Measurements from ENCODE around the gene NXN. TPM values are rescaled to one million over a fixed set of nuclear protein-coding genes. Genes with fewer than 3 reads are reported as not detected.

The NXN gene
- total RNA-seq, 1 donor from 2014 or later = 177 TPM

DNA sequence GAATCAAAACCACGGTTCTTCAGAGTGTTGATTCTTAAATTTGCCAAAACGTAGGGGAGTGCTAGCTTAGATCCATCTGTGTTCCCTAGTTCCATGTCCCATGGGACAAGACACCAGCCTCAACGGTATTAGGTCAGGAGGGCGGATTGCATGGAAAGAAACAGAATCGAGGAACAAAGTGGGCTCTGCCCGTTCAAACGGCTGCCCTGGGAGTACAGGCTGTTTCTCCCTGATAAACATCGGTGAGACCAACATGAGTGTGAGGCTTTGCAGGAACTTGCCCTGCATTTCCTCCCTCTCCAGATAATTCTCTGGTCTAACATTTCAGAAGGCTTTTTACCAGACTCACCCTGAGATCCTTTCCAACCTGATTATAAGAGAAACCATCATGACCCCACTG, 115.3 kb downstream of the NXN start:
- Mint-ChIP-seq H3K36me3 (ENCODE audit: unreplicated experiment) (peaks cover 5% of the 10 kb centered on the region), H3K4me1 (ENCODE audit: low read depth, unreplicated experiment) (peaks cover 29% of the 10 kb centered on the region), H3K27ac (ENCODE audit: unreplicated experiment) (peak overlapping the region; percentile 46), H3K4me3 (ENCODE audit: unreplicated experiment) (peak overlapping the region; percentile 65), H3K9me3 (ENCODE audit: unreplicated experiment) (peaks cover 4% of the 10 kb centered on the region), H3K27me3 (ENCODE audit: unreplicated experiment) (peaks cover 10% of the 10 kb centered on the region)
- no peak for DNase-seq
- TF ChIP-seq, protein P1, sequence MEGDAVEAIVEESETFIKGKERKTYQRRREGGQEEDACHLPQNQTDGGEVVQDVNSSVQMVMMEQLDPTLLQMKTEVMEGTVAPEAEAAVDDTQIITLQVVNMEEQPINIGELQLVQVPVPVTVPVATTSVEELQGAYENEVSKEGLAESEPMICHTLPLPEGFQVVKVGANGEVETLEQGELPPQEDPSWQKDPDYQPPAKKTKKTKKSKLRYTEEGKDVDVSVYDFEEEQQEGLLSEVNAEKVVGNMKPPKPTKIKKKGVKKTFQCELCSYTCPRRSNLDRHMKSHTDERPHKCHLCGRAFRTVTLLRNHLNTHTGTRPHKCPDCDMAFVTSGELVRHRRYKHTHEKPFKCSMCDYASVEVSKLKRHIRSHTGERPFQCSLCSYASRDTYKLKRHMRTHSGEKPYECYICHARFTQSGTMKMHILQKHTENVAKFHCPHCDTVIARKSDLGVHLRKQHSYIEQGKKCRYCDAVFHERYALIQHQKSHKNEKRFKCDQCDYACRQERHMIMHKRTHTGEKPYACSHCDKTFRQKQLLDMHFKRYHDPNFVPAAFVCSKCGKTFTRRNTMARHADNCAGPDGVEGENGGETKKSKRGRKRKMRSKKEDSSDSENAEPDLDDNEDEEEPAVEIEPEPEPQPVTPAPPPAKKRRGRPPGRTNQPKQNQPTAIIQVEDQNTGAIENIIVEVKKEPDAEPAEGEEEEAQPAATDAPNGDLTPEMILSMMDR (IDR thresholded peaks at IDR 0.05; ENCODE audit: partially characterized antibody, unreplicated experiment) = no peak

DNA sequence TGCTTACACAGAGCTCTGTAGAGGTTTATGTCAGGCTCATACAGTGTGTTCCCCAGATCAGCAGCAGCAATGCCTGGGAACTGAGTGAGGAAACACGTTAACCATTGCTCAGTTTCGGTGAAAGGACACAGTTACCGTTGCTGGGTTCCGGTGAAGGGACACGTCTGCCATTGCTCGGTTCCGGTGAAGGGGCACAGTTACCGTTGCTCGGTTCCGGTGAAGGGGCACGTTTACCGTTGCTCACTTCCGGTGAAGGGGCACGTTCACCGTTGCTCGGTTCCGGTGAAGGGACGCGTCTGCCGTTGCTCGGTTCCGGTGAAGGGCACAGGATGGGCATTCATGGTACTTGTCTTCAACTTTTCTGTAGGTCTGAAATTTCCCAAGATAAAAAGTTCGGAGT, 115.7 kb downstream of the NXN start:
- Mint-ChIP-seq H3K27ac (ENCODE audit: unreplicated experiment) (peak overlapping the region; percentile 46), H3K36me3 (ENCODE audit: unreplicated experiment) (peaks cover 5% of the 10 kb centered on the region)
- DNase-seq = no peak

DNA sequence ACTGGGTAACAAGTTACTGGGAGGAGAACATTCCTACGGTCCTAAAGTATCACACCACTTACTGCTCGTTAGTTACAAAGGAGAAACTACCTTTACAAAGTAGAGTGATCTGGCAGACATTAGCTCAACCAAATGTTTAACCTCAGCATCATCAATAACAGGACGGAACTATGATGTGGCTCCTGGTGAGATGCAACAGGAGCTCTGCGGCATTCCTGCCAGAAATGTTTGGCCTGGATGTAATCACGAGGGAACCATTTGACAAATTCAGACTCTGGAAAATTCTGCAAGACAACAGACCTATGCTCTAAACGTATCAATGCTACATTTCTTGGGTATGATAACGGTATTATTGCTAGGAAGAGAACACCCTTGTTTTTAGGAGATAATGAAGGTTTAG, 117.0 kb downstream of the NXN start:
- peaks cover 3% of the 10 kb centered on the region for H3K9me3 Mint-ChIP-seq (ENCODE audit: unreplicated experiment)
- H3K27ac Mint-ChIP-seq (ENCODE audit: unreplicated experiment) = no peak overlapping the region

More for the DNA sequence above, 115.7 kb downstream of the NXN start:
- H3K4me1 Mint-ChIP-seq (ENCODE audit: low read depth, unreplicated experiment) = peaks cover 29% of the 10 kb centered on the region
- H3K9me3 Mint-ChIP-seq (ENCODE audit: unreplicated experiment) = peaks cover 4% of the 10 kb centered on the region
- TF ChIP-seq, protein P1 (IDR thresholded peaks at IDR 0.05; ENCODE audit: partially characterized antibody, unreplicated experiment) = no peak
- no peak overlapping the region for H3K4me3 Mint-ChIP-seq (ENCODE audit: unreplicated experiment)
- peaks cover 9% of the 10 kb centered on the region for H3K27me3 Mint-ChIP-seq (ENCODE audit: unreplicated experiment)

DNA sequence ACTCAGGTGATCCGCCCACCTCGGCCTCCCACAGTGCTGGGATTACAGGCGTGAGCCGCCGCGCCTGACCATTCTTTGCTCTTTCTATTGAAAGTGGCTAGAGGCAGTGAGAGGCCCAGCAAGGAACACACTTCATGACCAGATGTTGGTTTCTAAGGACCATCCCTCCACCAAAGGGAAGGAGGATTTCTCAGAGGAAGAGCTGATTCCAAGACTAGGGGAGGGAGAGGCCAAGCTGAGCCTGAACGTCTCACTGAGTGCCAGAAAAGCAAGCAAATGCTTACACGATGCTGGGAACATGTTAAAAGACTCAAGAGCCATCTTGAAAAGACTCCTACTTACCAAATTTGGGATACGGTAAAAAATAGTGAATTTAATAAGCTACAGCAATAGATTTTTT, 118.2 kb downstream of the NXN start:
- H3K36me3 Mint-ChIP-seq (ENCODE audit: unreplicated experiment) = peaks cover 5% of the 10 kb centered on the region
- H3K27me3 Mint-ChIP-seq (ENCODE audit: unreplicated experiment) = peaks cover 6% of the 10 kb centered on the region
- peak overlapping the region; percentile 18 for H3K27ac Mint-ChIP-seq (ENCODE audit: unreplicated experiment)
- H3K9me3 Mint-ChIP-seq (ENCODE audit: unreplicated experiment) = peaks cover 5% of the 10 kb centered on the region
- DNase-seq = no peak
- TF ChIP-seq, protein P1 (IDR thresholded peaks at IDR 0.05; ENCODE audit: partially characterized antibody, unreplicated experiment) = no peak
- peaks cover 27% of the 10 kb centered on the region for H3K4me1 Mint-ChIP-seq (ENCODE audit: low read depth, unreplicated experiment)
- no peak overlapping the region for H3K4me3 Mint-ChIP-seq (ENCODE audit: unreplicated experiment)

More for the DNA sequence above, 117.0 kb downstream of the NXN start:
- no peak overlapping the region for H3K4me3 Mint-ChIP-seq (ENCODE audit: unreplicated experiment)
- DNase-seq = no peak
- TF ChIP-seq, protein P1 (IDR thresholded peaks at IDR 0.05; ENCODE audit: partially characterized antibody, unreplicated experiment) = no peak
- H3K4me1 Mint-ChIP-seq (ENCODE audit: low read depth, unreplicated experiment) = peaks cover 23% of the 10 kb centered on the region
- peaks cover 5% of the 10 kb centered on the region for H3K36me3 Mint-ChIP-seq (ENCODE audit: unreplicated experiment)
- peaks cover 1% of the 10 kb centered on the region for H3K27me3 Mint-ChIP-seq (ENCODE audit: unreplicated experiment)

DNA sequence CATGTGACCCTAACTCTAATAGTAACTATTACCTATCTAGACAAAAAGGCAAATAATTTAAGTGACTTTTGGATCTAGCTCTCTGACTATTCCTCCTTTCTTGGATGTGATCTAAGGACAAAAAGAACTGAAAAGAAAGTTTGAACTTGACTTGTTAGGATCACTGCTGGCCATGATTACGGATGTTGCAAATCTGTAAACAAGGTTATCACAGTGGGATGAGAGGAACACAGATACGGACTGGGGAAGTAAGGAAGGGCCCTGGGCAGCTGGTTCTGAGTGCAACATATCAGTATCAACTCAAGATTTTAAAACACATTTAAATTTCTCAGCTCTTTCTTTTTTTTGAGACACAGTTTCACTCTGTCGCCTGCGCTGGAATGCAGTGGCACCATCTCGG, 118.8 kb downstream of the NXN start:
- Mint-ChIP-seq H3K4me3 (ENCODE audit: unreplicated experiment) (peak overlapping the region; percentile 63), H3K4me1 (ENCODE audit: low read depth, unreplicated experiment) (peaks cover 27% of the 10 kb centered on the region), H3K27me3 (ENCODE audit: unreplicated experiment) (peaks cover 6% of the 10 kb centered on the region), H3K27ac (ENCODE audit: unreplicated experiment) (peak overlapping the region; percentile 18), H3K9me3 (ENCODE audit: unreplicated experiment) (peaks cover 5% of the 10 kb centered on the region), H3K36me3 (ENCODE audit: unreplicated experiment) (peaks cover 2% of the 10 kb centered on the region)
- TF ChIP-seq, protein P1 (IDR thresholded peaks at IDR 0.05; ENCODE audit: partially characterized antibody, unreplicated experiment) = no peak
- DNase-seq = no peak

Measured in glutamatergic neuron (in vitro differentiated cells).